ENCODE results near the gene LRRC8D. TPM values are rescaled to one million over a fixed set of nuclear protein-coding genes. Genes with fewer than 3 reads are reported as not detected.
A peak's percentile ranks its signal among the peaks of the same experiment; 100 is the strongest.

The LRRC8D gene
- total RNA-seq, 2 donors from 2014 or later: 23.8 to 33.8 TPM

- Histone ChIP-seq H3K27ac (ENCODE audit: low read depth, low read length) (no peak overlapping the region), H3K9ac (ENCODE audit: extremely low read depth, low read length, poor library complexity, severe bottlenecking) (no peak overlapping the region), H3K4me1 (ENCODE audit: control insufficient read depth, insufficient read depth, low read length) (no peaks in the 10 kb centered on the region), H3K36me3 (ENCODE audit: control insufficient read depth, insufficient read depth, low read length) (peaks cover 4% of the 10 kb centered on the region), H3K27me3 (ENCODE audit: control insufficient read depth, insufficient read depth, low read length, poor library complexity, severe bottlenecking) (no peaks in the 10 kb centered on the region), H3K4me3 (ENCODE audit: low read length) (no peak overlapping the region), H3K9me3 (ENCODE audit: control insufficient read depth, low read length) (peaks cover 21% of the 10 kb centered on the region)
- Mint-ChIP-seq H3K27me3 (ENCODE audit: insufficient read depth) (no peaks in the 10 kb centered on the region), H3K27ac (peak overlapping the region; percentile 15), H3K4me3 (no peak overlapping the region), H3K36me3 (ENCODE audit: low read depth) (peaks cover 25% of the 10 kb centered on the region), H3K4me1 (peaks cover 16% of the 10 kb centered on the region), H3K9me3 (peaks cover 20% of the 10 kb centered on the region)
- no peak for TF ChIP-seq CTCF (conservative IDR thresholded peaks at IDR 0.05)
- no peak for DNase-seq
- 83 to 92% methylated on average over 1 of the region's 1 CpG for WGBS, 2 experiments (ENCODE audit: insufficient coverage in 1 of 2, insufficient read length in 1 of 2)
These were observed 57.4 kb downstream of the LRRC8D start for GRCh38 chr1:89878256-89878655.

- Histone ChIP-seq H3K27ac (ENCODE audit: low read depth, low read length) (no peak overlapping the region), H3K27me3 (ENCODE audit: control insufficient read depth, insufficient read depth, low read length, poor library complexity, severe bottlenecking) (no peaks in the 10 kb centered on the region), H3K36me3 (ENCODE audit: control insufficient read depth, insufficient read depth, low read length) (peaks cover 4% of the 10 kb centered on the region), H3K4me3 (ENCODE audit: low read length) (no peak overlapping the region), H3K9ac (ENCODE audit: extremely low read depth, low read length, poor library complexity, severe bottlenecking) (no peak overlapping the region), H3K4me1 (ENCODE audit: control insufficient read depth, insufficient read depth, low read length) (no peaks in the 10 kb centered on the region), H3K9me3 (ENCODE audit: control insufficient read depth, low read length) (peaks cover 21% of the 10 kb centered on the region)
- Mint-ChIP-seq H3K4me1 (peaks cover 16% of the 10 kb centered on the region), H3K27me3 (ENCODE audit: insufficient read depth) (no peaks in the 10 kb centered on the region), H3K36me3 (ENCODE audit: low read depth) (peaks cover 25% of the 10 kb centered on the region), H3K27ac (no peak overlapping the region), H3K4me3 (no peak overlapping the region), H3K9me3 (peaks cover 20% of the 10 kb centered on the region)
- no CpG with 5 or more reads among the region's 1 CpG for whole genome bisulfite sequencing, 2 experiments (ENCODE audit: insufficient coverage in 1 of 2, insufficient read length in 1 of 2)
- no peak for DNase-seq
- no peak for TF ChIP-seq CTCF (conservative IDR thresholded peaks at IDR 0.05)
These were observed 59.8 kb downstream of the LRRC8D start for GRCh38 chr1:89880679-89881078.

- H3K9me3 Mint-ChIP-seq: peaks cover 20% of the 10 kb centered on the region
These were observed 60.7 kb downstream of the LRRC8D start for GRCh38 chr1:89881415-89882058.

More at GRCh38 chr1:89881415-89882058, 60.7 kb downstream of the LRRC8D start:
- H3K27me3 ChIP-seq (ENCODE audit: control insufficient read depth, insufficient read depth, low read length, poor library complexity, severe bottlenecking): no peaks in the 10 kb centered on the region
- no peaks in the 10 kb centered on the region for H3K4me1 ChIP-seq (ENCODE audit: control insufficient read depth, insufficient read depth, low read length)
- peaks cover 4% of the 10 kb centered on the region for H3K36me3 ChIP-seq (ENCODE audit: control insufficient read depth, insufficient read depth, low read length)
- Mint-ChIP-seq H3K27me3 (ENCODE audit: insufficient read depth) (no peaks in the 10 kb centered on the region), H3K4me1 (peaks cover 18% of the 10 kb centered on the region), H3K36me3 (ENCODE audit: low read depth) (peaks cover 25% of the 10 kb centered on the region), H3K4me3 (no peak overlapping the region), H3K27ac (no peak overlapping the region)
- no peak overlapping the region for H3K27ac ChIP-seq (ENCODE audit: low read depth, low read length)
- H3K9me3 ChIP-seq (ENCODE audit: control insufficient read depth, low read length): peaks cover 21% of the 10 kb centered on the region
- no peak for DNase-seq
- peak overlapping the region; percentile 31 for H3K4me3 ChIP-seq (ENCODE audit: low read length)
- TF ChIP-seq CTCF (conservative IDR thresholded peaks at IDR 0.05): no peak
- H3K9ac ChIP-seq (ENCODE audit: extremely low read depth, low read length, poor library complexity, severe bottlenecking): no peak overlapping the region
- 78% methylated on average over 1 of the region's 1 CpG; no CpG with 5 or more reads in 1 of the 2 experiments for WGBS, 2 experiments (ENCODE audit: insufficient coverage in 1 of 2, insufficient read length in 1 of 2)
